SU-DHL-6 (cell line): ENCODE measurements around the gene BHLHE23.

ENCODE experiments used
- CTCF ChIP-seq: fragments of 200-600 bp; sonication (generic); IDR thresholded peaks from one replicate; pipeline ENCODE4 v1.5.1; 2017; ENCODE audit warnings: antibody characterized with exemption, mild to moderate bottlenecking, low read length, moderate library complexity; ENCODE audit not compliant: insufficient read depth, poor library complexity, severe bottlenecking
- EZH2phosphoT487 ChIP-seq: fragments of 200-600 bp; sonication (generic), shearing (Covaris generic); conservative IDR thresholded peaks from 2 replicates; pipeline ENCODE4 v1.6.1; 2018; ENCODE audit warnings: mild to moderate bottlenecking, antibody characterized with exemption, low read length, moderate library complexity, mixed read lengths

GRCh38 chr20:62982124-62983075 lies 24.4 kb downstream of the BHLHE23 start:
- TF ChIP-seq CTCF = no peak
- TF ChIP-seq EZH2phosphoT487 = no peak
